GM12878 (cell line): Measurements from ENCODE around the gene SLC4A2. TPM values are rescaled to one million over a fixed set of nuclear protein-coding genes. Genes with fewer than 3 reads are reported as not detected.

Experiments
- CBFB ChIP-seq: IDR thresholded peaks from 2 replicates; pipeline ENCODE4 v1.6.1; 2016; ENCODE audit warnings: antibody characterized with exemption, low read depth
- CBX3 ChIP-seq: fragments of 200-600 bp; sonication (generic); IDR thresholded peaks from 2 replicates; pipeline ENCODE4 v1.6.1; 2016; ENCODE audit warnings: low read depth, borderline replicate concordance
- E4F1 ChIP-seq: fragments of 450-650 bp; IDR thresholded peaks from 2 replicates; pipeline ENCODE4 v1.6.1; 2018; ENCODE audit warnings: borderline replicate concordance, mild to moderate bottlenecking; ENCODE audit not compliant: partially characterized antibody
- GABPA ChIP-seq: IDR thresholded peaks from 2 replicates; pipeline ENCODE4 v1.6.1; 2014; ENCODE audit warnings: antibody characterized with exemption, low read depth, mild to moderate bottlenecking, inconsistent platforms
- HDAC6 ChIP-seq: fragments of 200-600 bp; sonication (generic); IDR thresholded peaks from one replicate; pipeline ENCODE4 v1.8.0; 2017; ENCODE audit warnings: antibody characterized with exemption; ENCODE audit not compliant: unreplicated experiment
- JUND ChIP-seq: IDR thresholded peaks from 2 replicates; pipeline ENCODE4 v1.6.1; 2012; ENCODE audit warnings: low read depth, mild to moderate bottlenecking, low read length, improper control_type of control experiment, moderate library complexity
- KDM1A ChIP-seq: fragments of 200-600 bp; sonication (generic); IDR thresholded peaks from 2 replicates; pipeline ENCODE4 v1.6.1; 2016; ENCODE audit warnings: borderline replicate concordance
- NFXL1 ChIP-seq: fragments of 450-650 bp; IDR thresholded peaks from 2 replicates; pipeline ENCODE4 v1.6.1; 2017; ENCODE audit warnings: antibody characterized with exemption, mild to moderate bottlenecking, borderline replicate concordance
- PKNOX1 ChIP-seq: fragments of 450-650 bp; IDR thresholded peaks from 2 replicates; pipeline ENCODE4 v1.6.1; 2016; ENCODE audit warnings: mild to moderate bottlenecking
- POLR2A ChIP-seq: IDR thresholded peaks from 2 replicates; pipeline ENCODE4 v1.6.1; 2011; ENCODE audit warnings: low read depth, mild to moderate bottlenecking, low read length
- SMC3 ChIP-seq: IDR thresholded peaks from 2 replicates; pipeline ENCODE4 v1.6.1; 2011; ENCODE audit warnings: low read length, improper control_type of control experiment, borderline replicate concordance
- TCF12 ChIP-seq: IDR thresholded peaks from 2 replicates; pipeline ENCODE4 v1.6.1; 2011; ENCODE audit warnings: low read depth, mild to moderate bottlenecking, low read length
- ZBTB33 ChIP-seq: fragments of 450-650 bp; IDR thresholded peaks from 2 replicates; pipeline ENCODE4 v1.6.1; 2017; ENCODE audit warnings: mild to moderate bottlenecking
- ZNF687 ChIP-seq: fragments of 450-650 bp; IDR thresholded peaks from 2 replicates; pipeline ENCODE4 v1.6.1; 2017; ENCODE audit warnings: mild to moderate bottlenecking, moderate library complexity
- polyA plus RNA-seq, 11 experiments: library from polyadenylated mRNA; depleted of rRNA in 4 of 11; unstranded in 6 of 11; stranded (reverse) in 5 of 11; fragments of >200 nt; fragmentation: Nextera tagmentation in 4 of 11; fragmentation: Illumina TruSeq in 1 of 11; extraction: Ambion mirVana in 4 of 11; extraction: Trizol in 1 of 11; gene quantifications; 1 replicate in 1 of 11; 2 replicates in 10 of 11; pipeline versions ENCODE4 v1.2.1 to v1.2.3, GENCODE V29; 2011 to 2016; ENCODE audit warnings: inconsistent platforms in 2 of 11, missing spikeins in 2 of 11, low read depth in 1 of 11
- total RNA-seq, 4 experiments: library from RNA; depleted of rRNA in 3 of 4; stranded (reverse); fragments of >200 nt in 3 of 4; fragmentation: Illumina TruSeq in 1 of 4; extraction: Trizol in 1 of 4; gene quantifications; 2 replicates each; pipeline versions ENCODE4 v1.2.1 to v1.2.3, GENCODE V29; 2013 to 2021
- TF ChIP-seq, protein P1 (sequence below): fragments of 450-650 bp; IDR thresholded peaks from 2 replicates; pipeline ENCODE4 v1.6.1; 2017; ENCODE audit warnings: mild to moderate bottlenecking, moderate library complexity

Gene SLC4A2
- total and polyA plus RNA-seq, 10 of the 15 experiments (the other 5 are each of a cell fraction or from before 2014, with no cell fraction given) = 2.7 to 78.6 (median 30.1) TPM

- TF ChIP-seq ZNF687 (no peak), TCF12 (no peak), PKNOX1 (no peak), JUND (no peak), NFXL1 (no peak), ZBTB33 (no peak), E4F1 (no peak), CBFB (no peak), CBX3 (no peak), KDM1A (no peak), POLR2A (peak; percentile 46; the same call in 1 of the 2 replicates), GABPA (no peak), HDAC6 (no peak), SMC3 (peak; percentile 15; the same call in 1 of the 2 replicates)
- TF ChIP-seq, protein P1, sequence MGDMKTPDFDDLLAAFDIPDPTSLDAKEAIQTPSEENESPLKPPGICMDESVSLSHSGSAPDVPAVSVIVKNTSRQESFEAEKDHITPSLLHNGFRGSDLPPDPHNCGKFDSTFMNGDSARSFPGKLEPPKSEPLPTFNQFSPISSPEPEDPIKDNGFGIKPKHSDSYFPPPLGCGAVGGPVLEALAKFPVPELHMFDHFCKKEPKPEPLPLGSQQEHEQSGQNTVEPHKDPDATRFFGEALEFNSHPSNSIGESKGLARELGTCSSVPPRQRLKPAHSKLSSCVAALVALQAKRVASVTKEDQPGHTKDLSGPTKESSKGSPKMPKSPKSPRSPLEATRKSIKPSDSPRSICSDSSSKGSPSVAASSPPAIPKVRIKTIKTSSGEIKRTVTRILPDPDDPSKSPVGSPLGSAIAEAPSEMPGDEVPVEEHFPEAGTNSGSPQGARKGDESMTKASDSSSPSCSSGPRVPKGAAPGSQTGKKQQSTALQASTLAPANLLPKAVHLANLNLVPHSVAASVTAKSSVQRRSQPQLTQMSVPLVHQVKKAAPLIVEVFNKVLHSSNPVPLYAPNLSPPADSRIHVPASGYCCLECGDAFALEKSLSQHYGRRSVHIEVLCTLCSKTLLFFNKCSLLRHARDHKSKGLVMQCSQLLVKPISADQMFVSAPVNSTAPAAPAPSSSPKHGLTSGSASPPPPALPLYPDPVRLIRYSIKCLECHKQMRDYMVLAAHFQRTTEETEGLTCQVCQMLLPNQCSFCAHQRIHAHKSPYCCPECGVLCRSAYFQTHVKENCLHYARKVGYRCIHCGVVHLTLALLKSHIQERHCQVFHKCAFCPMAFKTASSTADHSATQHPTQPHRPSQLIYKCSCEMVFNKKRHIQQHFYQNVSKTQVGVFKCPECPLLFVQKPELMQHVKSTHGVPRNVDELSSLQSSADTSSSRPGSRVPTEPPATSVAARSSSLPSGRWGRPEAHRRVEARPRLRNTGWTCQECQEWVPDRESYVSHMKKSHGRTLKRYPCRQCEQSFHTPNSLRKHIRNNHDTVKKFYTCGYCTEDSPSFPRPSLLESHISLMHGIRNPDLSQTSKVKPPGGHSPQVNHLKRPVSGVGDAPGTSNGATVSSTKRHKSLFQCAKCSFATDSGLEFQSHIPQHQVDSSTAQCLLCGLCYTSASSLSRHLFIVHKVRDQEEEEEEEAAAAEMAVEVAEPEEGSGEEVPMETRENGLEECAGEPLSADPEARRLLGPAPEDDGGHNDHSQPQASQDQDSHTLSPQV = no peak
Measured at GRCh38 chr7:151059367-151060112, at the start of gene SLC4A2 (continued).
